Neural progenitor cell (in vitro differentiated cells): ENCODE results near the gene MBD4.

Source experiments
- CTCF ChIP-seq: fragments of 200-600 bp; sonication (generic); IDR thresholded peaks from 2 replicates; pipeline ENCODE4 v1.5.1; 2017; ENCODE audit warnings: antibody characterized with exemption, mild to moderate bottlenecking
- EZH2phosphoT487 ChIP-seq: fragments of 200-600 bp; sonication (generic); IDR thresholded peaks from 2 replicates; pipeline ENCODE4 v1.6.1; 2017; ENCODE audit warnings: antibody characterized with exemption

GRCh38 chr3:129435367-129435766 lies 4.4 kb downstream of the MBD4 start:
- TF ChIP-seq CTCF, result no peak
- no peak for TF ChIP-seq EZH2phosphoT487
